ENCODE data around the gene DYNC2H1.

The DYNC2H1 gene

DNA sequence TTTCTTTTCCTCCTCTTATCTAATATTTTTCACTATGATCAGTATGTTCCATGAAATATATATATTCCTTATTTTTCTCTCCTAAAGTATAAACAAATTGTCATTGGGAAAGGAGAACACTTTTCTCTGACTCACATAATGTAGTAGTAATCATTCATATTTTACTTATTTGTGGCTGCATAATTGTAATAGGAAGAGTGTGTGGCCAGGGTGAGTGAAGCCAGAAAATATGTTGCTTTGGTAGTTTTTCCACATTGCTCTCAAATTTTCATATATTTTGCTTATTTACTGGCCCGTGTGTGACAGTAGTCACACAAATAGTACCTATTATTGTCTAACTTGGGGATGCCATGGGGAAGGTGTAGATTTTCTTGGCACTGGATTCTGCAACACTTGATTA is 172.1 kb downstream of the DYNC2H1 start:
- DNase-seq (ENCODE audit: low read depth in 2 of 2), result no peak

DNA sequence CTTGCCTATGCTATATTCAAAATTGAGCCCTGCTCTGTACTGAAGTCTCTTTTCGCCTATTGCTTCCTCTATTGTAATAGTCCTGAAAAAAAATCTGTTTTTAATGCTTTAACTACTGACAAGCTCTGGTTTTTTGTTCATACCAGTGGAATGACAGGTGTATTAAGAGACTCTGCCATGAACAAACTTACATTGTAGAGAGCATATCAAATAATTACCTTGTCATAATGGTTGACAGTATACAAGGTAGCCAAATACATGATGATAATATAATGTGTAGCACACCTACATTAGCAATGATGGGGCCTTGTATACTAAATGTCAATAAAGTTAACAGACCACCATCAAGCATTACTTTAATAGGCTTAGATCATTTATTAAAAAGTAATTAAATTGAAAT is 175.0 kb downstream of the DYNC2H1 start:
- no peak for DNase-seq (ENCODE audit: low read depth in 2 of 2)

DNA sequence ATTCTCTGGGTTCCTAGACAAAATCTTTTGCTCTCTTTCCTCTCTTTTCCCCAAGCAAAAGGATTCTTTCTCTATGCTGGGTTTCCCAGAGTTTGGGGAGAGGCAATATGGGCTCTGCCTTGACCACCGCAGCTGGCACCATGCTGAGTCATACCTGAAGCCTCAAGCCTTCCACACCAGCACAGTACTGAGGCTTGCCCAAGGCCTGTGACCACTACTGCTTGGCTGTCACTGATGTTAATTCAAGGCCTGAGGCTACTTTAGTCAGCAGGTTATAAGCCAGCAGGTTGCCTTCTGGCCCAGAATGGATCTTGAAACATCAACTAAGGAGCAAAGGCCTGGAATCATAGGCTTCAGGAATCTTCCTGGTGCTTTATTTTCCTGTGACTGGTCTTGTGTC is 185.3 kb downstream of the DYNC2H1 start:
- DNase-seq (ENCODE audit: low read depth in 2 of 2), result no peak

DNA sequence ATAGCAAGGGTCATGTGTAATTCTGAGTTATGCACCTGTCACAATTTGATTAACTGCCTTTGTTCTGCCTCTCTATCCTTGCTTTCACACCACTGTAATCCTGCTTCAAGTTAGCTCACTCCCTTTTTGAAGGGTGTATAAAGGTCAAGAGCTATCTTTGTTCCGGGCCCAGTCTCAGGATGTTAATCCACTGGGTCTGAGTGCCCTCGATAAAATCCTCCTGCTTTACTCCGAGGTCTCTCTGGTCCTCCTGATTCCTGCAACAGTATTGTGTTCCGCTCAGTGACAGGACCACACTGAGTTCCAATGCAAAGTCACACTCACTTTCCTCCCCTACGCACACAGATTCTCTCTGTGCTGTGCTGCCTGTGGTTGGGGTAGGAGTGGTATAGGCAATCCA is 186.5 kb downstream of the DYNC2H1 start:
- no peak for DNase-seq (ENCODE audit: low read depth in 2 of 2)

DNA sequence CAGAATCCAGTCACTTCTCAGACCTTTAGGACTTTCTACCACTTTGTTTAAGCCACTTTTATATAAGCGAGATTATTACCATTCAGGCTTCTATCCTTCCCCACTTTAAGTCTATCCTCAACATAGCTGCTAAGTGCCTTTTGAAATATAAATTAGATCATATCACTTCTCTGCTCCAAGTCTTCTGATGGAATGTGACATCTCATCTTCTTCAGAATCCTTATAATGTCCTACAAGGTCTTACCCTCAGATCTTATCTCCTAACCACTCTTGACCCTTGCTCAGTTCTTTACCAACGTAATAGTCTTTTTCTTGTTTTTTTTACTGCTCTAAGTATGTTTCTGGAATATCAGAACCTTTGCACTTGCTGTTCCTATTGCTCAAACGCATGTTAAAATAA is 188.7 kb downstream of the DYNC2H1 start:
- DNase-seq (ENCODE audit: low read depth in 2 of 2), result no peak

DNA sequence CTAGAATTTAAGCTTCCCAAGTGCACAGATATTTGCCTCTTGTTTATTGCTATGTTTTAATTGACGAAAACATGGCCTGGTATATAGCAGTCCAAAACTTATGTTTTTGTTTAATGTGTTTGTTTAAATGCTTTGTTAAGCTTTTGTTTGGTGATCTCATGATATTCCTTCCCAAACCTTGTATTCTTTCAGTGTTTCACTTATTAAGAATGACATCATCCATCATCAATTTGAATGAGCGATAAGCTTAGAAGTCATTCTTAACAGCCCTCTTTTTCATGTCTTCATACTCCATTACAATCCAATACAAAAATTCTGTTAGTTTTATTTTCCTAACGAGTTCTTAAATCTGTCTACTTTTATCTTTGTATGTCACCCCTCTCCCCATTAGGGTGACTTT is 206.0 kb downstream of the DYNC2H1 start:
- no peak for DNase-seq (ENCODE audit: low read depth in 2 of 2)

DNA sequence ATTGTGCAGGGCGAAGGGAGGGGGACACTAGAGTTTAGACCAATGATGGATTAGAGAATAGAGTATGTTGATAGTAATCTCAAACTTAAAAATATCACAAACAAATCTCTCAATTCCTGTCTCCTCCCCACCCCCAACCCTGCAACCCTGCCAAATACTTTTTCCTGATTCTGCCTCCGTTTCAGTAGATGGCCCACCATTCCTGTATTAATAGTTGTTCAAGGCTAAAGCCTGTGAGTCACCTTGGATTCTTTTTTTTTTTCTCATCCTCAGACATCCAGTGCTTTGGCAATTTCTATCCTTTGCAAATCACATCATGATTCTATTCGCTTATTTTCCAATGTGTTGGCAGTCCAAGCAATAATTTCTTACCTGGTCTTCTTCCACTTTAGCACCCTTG is 207.9 kb downstream of the DYNC2H1 start:
- DNase-seq (ENCODE audit: low read depth in 2 of 2), result no peak

DNA sequence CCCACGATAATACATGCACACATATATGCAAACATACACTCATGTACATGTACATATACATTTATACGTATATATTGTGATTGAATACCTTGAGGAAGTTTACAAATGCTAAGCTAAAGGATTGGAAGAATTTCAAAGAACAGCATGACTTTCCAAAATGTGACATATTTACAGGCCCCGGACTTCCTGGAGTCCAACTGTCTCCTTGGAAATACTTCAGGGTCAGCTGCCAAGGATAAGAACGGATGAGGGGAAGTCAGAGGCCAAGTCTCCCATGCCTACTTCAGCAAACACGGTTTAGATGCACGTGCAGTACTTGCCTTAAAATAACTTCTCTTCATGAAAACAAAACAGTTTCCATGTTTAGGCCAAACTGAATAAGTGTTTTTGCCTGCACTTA is 213.6 kb downstream of the DYNC2H1 start:
- DNase-seq (ENCODE audit: low read depth in 2 of 2), result no peak

DNA sequence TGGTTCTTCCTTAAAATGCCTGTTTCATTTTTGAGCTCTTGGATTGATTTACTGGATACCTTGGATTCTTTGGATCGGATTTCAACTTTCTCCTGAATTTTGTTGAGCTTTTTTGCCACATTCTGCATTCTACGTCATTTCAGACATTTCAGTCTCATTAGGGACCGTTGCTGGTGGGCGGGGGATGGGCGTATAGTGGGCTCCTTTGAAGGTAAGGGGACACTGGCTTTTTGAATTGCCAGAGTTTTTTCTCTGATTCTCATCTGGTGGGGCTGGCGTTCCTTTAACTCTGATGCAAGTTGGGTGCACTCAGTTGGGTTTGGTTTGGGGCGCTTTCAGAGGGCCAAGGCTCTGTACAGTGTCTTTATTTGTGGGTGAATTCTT is 216.5 kb downstream of the DYNC2H1 start:
- DNase-seq (ENCODE audit: low read depth in 2 of 2), result no peak

DNA sequence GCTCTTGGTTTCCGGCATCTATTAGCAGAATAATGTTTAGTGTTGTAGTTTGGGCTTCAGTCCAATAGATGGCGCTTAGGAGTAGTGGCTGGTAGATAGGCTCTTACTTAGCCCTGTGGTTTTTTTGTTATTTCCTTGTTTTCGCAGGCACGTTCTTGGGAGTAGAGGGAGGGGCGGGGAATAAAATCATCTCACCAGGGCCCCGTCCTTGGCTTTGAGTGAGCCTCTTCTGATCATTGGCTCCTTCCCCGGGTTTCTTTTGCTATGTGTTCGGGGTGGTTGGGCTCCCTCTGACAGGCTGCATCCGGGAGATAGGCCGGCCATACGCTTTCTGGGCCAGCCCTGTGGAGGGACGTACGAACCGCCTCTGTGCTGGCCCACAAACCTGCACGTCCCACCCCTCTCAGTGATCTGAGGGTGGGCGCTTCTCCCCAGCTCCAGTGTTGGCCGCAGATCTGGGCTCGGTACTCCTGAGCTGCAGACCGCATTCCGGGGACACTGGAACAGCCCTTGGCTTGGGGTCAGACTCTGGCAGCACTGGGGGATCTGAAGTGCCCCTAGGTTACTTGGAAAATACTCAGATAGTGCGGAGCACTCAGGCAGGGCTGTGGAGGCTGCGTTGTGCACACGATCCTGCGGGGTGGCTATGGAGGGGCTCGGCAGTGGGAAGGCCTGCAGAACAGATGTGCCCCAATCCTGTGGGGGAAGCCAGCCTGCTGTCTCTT is 217.0 kb downstream of the DYNC2H1 start:
- DNase-seq (ENCODE audit: low read depth in 2 of 2), result no peak

DNA sequence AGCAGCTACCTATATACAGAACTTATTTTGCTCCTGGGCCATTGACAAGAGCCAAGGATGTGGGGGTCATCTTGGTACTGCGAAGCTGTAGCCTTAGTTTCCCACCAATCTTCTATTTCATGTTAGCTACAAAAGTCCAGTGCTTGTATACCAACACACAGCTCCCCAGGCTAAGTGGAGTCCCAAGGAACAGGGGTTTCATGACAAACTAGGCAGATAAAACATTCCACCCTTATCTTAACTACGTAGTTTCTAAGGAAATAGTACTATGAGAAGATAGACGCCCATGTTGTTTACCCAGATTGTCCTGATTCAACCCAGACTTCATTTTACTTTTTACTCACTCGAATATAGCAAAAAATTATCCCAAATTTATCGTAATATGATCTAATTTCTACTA is 218.5 kb downstream of the DYNC2H1 start:
- DNase-seq (ENCODE audit: low read depth in 2 of 2), result no peak

DNA sequence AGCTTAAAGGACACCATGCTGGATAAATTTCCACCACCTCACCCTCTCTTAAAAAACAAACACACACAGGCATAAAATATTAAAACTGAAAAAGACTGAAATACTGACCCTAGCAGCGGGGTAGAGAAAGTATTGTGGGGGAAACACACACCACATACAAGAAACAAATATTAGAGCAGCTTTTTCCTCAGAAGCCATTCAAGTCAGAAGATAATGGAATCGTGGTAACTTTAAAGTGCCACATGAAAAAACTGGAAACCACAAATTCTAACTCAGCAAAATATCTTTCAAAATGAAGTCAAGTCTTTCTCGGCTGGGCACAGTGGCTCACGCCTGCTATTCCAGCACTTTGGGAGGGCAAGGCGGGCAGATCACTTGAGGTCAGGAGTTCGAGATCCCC is 223.2 kb downstream of the DYNC2H1 start:
- no peak for DNase-seq (ENCODE audit: low read depth in 2 of 2)

DNA sequence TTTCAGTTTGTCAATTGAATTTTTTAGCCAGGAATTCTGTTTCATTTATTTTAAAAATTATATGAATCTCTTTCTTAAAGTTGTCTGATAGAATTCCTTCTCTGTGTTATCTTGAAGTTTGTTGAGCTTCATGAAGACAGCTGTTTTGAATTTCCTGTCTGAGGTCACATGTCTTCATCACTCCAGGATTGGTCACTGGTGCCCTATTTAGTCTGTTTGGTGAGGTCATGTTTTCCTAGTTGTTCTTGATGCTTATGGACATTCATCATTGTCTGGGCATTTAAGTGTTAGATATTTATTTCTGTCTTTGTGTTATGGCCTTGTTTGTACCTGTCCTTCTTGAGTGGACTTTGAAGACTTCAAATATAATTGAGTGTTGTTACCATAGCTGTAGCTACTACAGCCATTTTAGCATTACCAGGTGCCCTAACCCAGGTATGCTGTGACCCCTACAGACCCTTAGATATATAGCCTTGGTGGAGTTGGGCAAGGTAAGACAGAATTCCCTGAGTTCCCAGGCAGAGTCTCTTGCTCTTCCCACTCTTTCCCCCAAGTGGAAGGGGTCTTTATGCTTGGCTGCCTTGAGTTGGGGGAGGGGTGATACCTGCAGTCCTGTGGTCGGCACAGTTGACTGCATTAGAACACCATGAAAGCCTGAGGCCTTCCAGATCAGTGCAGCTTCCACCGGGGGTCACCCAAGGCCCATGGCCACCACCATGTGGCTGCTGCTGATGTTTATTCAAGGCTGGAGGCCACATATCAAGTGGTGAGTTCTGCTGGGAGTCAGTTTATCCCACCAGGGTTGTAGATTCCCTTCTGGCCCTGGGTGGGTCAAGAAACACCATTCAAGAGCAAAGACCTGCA is 229.6 kb downstream of the DYNC2H1 start:
- no peak for DNase-seq (ENCODE audit: low read depth in 2 of 2)

DNA sequence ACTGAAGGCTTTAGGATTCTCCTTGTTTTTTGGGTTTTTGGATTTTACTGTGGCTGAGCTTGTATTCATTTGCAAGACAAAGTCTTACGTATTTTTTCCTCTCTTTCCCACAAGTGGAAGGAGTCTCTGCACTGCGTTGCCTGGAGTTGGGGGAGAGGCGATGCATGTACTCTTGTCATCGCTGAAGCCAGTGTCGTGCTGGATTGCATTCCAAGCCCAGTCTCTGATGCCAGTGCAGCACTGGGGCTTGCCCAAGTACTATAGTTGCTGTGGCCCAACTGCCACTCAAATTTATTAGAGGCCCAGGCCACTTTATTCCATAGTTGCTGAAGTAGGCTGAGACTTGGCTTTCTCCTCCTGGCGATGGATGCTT is 230.2 kb downstream of the DYNC2H1 start:
- DNase-seq (ENCODE audit: low read depth in 2 of 2), result no peak

DNA sequence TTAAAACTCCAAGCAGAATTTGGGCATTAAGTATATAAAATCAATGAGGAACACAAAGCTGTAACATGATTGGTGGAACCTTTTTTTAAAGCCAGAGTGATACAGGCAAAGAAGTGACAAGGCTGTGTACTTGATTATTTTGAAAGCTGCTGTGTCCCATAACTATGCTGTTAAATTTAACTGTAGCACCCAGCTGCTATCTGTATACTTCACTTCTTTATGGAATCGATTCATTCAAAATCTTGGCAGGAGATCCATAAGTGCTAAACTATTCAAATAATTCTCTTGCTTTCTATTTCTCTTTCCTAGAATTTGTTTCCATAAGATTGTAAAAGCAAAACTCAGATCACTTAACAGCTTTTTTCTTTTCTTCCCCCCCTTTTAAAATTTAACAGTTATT is 231.7 kb downstream of the DYNC2H1 start:
- DNase-seq (ENCODE audit: low read depth in 2 of 2), result no peak

DNA sequence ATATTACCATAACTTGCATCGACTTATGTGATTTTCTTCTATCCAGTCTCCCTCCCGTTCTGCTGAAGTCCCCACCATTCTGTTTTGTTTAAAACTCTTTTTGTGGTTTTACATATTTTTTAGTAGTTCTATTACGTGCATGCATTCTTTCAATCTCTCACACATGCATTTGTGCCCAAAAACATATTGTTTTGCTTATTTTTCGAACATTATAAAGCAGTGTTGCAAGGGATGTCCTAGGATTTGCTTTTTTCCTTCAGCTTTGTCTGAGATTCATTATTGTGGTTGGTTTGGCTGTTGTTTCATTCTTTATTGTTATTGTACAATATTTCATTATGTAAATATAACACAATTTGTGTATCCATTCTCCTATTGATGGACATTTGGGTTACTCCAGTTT is 235.7 kb downstream of the DYNC2H1 start:
- DNase-seq (ENCODE audit: low read depth in 2 of 2), result no peak

DNA sequence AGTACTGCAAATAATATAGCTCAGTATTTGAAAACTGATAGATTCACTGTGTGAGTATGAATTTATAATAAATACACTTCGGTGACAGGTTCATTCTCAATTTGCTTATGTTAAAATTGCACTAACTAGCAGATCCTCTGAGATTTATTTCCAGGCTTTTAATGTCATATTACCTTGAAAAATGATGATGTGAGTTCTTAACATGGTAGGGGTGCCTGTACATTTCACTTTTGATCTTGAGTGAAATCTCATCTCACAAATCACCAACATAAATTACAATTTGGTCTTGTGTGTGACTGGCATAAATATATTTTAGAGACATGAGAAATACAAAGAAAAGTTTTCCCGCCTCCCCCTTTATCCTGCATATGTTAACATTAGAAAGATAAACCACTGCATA is 240.4 kb downstream of the DYNC2H1 start:
- DNase-seq (ENCODE audit: low read depth in 2 of 2), result no peak

DNA sequence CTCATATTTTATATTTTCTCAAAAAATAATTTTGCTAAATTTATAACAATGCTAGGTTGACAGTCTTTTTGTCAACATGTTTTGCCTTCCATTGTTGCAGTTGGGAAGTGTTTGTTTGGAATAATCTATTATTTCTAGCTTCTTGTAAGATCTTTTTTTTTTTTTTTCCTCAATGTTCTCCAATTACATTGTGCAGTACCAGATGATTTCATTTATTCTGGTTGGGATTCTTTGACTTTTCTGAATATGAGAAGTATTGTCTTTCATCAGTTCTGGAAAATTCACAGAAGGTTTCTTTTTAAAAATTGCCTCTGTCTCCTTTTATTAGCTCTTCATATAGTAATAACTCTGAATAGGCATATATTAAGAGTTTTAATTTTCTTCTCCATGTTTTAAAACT is 245.4 kb downstream of the DYNC2H1 start:
- no peak for DNase-seq (ENCODE audit: low read depth in 2 of 2)

DNA sequence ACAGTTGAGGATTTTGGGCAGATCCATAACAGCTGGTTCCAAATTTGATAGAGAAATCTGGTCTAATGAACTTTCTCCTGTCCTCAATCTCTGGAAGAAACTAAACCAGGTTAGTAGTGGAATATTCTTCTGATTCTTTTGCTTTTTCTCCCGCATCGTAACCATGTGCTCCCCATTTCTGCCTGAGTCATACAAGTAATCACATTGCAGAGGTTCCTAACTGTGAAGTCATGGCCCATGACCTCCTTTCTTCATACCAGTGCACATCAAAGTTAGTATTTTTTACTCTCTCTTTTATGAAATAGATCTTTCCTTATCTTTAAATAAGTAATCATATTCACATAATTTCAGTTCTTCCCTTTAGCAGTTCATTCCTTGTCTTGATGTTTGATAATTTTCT is 249.0 kb downstream of the DYNC2H1 start:
- DNase-seq (ENCODE audit: low read depth in 2 of 2), result no peak

DNA sequence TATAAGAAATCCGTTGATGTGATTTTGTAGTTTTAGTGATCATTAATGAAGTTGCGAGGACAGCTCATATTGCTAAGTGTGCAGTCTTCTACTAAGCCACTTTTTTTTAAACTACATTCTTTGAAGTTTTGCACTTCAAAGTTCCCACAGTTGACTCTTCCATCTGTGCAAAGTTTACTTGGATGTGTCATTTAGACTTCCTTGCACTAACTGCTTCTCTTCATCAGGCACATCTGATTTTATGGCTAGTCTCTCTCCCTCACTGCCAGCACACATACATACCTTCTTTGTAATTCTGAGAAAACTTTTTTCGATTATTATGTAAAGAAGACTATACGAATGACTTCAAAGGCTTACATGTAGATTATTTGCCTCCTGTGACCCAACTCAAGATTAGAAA is 250.0 kb downstream of the DYNC2H1 start:
- DNase-seq (ENCODE audit: low read depth in 2 of 2), result no peak

DNA sequence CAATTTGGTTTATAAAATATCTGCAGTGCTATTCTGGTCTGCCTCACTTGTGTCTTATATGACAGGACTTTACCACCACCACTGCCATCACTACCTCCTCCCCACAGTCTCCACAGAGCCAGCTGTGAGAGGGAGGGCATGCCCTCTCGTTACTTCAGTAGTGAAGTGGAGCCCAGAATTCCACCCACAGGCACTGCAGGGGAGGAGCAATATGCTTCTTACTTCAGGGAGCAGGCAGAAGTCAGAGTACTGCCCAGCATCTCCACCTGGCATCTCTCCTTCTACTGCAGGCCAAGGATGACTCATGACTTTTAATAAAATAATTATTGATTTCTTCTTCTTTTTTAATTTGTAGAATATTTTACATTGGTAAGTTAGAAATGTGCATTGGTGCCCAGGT is 255.5 kb downstream of the DYNC2H1 start:
- no peak for DNase-seq (ENCODE audit: low read depth in 2 of 2)

DNA sequence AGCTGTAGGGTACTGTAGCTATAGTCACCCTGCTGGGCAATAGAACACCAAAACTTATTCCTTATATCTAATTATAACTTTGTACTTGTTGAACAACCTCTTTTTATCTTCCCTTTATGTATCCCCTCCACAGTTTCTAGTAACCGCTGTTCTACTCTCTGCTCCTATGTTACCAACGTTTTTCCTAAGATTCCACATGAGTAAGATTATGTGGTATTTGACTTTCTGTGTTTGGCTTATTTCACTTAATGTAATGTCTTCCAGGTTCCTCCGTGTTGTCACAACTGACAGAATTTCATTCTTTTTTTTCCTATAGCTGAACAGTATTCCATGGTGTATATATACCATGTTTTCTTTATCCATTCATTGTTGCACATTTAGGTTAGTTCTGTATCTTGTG is 258.4 kb downstream of the DYNC2H1 start:
- DNase-seq (ENCODE audit: low read depth in 2 of 2), result no peak

DNA sequence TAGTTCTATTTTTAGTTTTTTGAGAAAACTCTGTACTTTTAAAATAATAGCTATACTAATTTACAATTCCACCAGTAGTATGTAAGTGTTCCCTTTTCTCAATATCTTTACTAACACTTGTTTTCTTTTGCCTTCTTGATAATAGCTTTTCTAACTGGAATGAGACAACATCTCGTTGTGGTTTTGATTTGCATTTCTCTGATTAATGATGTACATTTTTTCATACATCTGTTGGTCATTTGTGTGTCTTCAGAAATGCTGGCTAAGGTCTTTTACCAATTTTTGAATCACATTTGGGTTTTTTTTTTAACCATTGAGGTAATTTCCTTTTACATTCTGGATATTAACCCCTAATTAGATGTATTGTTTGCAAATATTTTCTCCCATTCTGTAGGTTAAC is 258.9 kb downstream of the DYNC2H1 start:
- no peak for DNase-seq (ENCODE audit: low read depth in 2 of 2)

DNA sequence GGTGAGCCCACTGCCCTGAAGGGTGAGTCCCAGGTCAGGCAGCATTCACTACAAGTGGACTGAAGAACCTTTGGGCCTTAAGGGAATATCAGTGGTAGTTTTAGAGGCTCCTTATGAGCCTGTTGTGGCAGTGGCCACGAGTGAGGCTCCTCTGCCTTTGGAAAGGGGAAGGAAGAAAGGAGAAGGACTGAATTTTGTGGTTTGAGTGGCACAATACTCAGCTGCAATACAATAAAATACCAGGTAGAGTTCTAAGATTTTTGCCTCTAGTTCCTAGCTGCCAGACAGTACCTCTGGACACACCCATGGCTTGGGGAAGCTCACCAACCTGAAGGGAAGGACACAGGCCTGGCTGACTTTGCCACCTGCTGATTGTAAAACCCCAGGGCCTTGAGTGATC is 260.9 kb downstream of the DYNC2H1 start:
- no peak for DNase-seq (ENCODE audit: low read depth in 2 of 2)
